Sigmoid colon (tissue), 7 donors: ENCODE results near the gene NRG4. TPM values are rescaled to one million over a fixed set of nuclear protein-coding genes. Genes with fewer than 3 reads are reported as not detected.

ENCODE experiments used
- DNase-seq: peaks from one replicate; pipeline ENCODE4 v3.0.0-alpha.2; 2019
- H3K27ac ChIP-seq, 4 donors: fragments of 200-600 bp; sonication (generic); one replicate each; pipeline ENCODE4 v1.5.1; 2016 to 2019; ENCODE audit warnings: mild to moderate bottlenecking in 1 of 4
- H3K27me3 ChIP-seq, 3 donors: fragments of 200-600 bp; sonication (generic); one replicate each; pipeline ENCODE4 v1.5.1; 2019; ENCODE audit warnings: mild to moderate bottlenecking in 1 of 3
- H3K36me3 ChIP-seq, 4 donors: fragments of 200-600 bp; sonication (generic); one replicate each; pipeline ENCODE4 v1.5.1; 2016 to 2019
- H3K4me1 ChIP-seq, 4 donors: fragments of 200-600 bp; sonication (generic); one replicate each; pipeline ENCODE4 v1.5.1; 2017 to 2019
- H3K4me3 ChIP-seq, 4 donors: fragments of 200-600 bp; sonication (generic); one replicate each; pipeline ENCODE4 v1.5.1; 2017 to 2019; ENCODE audit warnings: mild to moderate bottlenecking in 2 of 4, moderate library complexity in 1 of 4
- H3K9me3 ChIP-seq, 4 donors: fragments of 200-600 bp in 3 of 4; sonication (generic) in 3 of 4; one replicate each; pipeline versions ENCODE4 v1.5.1 to v1.6.1; 2013 to 2019
- CTCF ChIP-seq, 4 experiments: fragments of 450-650 bp in 3 of 4; fragments of 200-600 bp in 1 of 4; IDR thresholded peaks; one replicate each; pipeline ENCODE4 v1.5.1; 2016 to 2019; ENCODE audit warnings: antibody characterized with exemption in 4 of 4, mild to moderate bottlenecking in 3 of 4, moderate library complexity in 2 of 4
- EP300 ChIP-seq, 4 donors: sonication (generic); formaldehyde crosslinking; IDR thresholded peaks; one replicate each; pipeline ENCODE4 v1.6.1; 2017; ENCODE audit warnings: antibody characterized with exemption in 4 of 4
- POLR2A ChIP-seq, 2 donors: fragments of 450-650 bp; IDR thresholded peaks; one replicate each; pipeline ENCODE4 v1.6.1; 2016; ENCODE audit warnings: antibody characterized with exemption in 2 of 2, mild to moderate bottlenecking in 2 of 2, moderate library complexity in 2 of 2
- POLR2AphosphoS5 ChIP-seq, 4 donors: sonication (generic); formaldehyde crosslinking; IDR thresholded peaks; one replicate each; pipeline ENCODE4 v1.6.1; 2017; ENCODE audit warnings: antibody characterized with exemption in 4 of 4
- WGBS, 2 donors: extraction: QIAGEN DNeasy Blood & Tissue Kit; methylation state at CpG; one replicate each; pipeline ENCODE4 v1.1.7; 2013; 5-methylcytosine and 5-hydroxymethylcytosine counted together
- intact Hi-C: fragments of 100-400 bp; cut with DNase I; formaldehyde crosslinking; loops from one replicate; pipeline ENCODE4 v1.15.1; 2023
- polyA plus RNA-seq, 3 donors: library from polyadenylated mRNA; stranded (reverse); fragments of 200-250 nt; gene quantifications; one replicate each; pipeline ENCODE4 v1.2.3, GENCODE V29; 2013
- total RNA-seq, 4 donors: library from RNA; depleted of rRNA; stranded (reverse); fragments of >200 nt; gene quantifications; one replicate each; pipeline ENCODE4 v1.1.0, GENCODE V29; 2016
- donor health status: healthy with polysubstance abuse.
- donor health status: Bipolar disorder and iron deficiency.
- donor health status: healthy.

NRG4 gene
- total and polyA plus RNA-seq, 7 donors = 0.76 to 3.9 (median 3.0) TPM; not detected in 4

- H3K27ac ChIP-seq = no peak overlapping the region
- intact Hi-C loops = no loop called here
- H3K4me3 ChIP-seq = no peak overlapping the region
- no peaks in the 10 kb centered on the region for H3K36me3 ChIP-seq
- H3K4me1 ChIP-seq = no peaks in the 10 kb centered on the region
- H3K9me3 ChIP-seq = no peaks in the 10 kb centered on the region
- no peak for DNase-seq
- 77 to 92% methylated on average over 1 of the region's 1 CpG for WGBS, 2 donors
- H3K27me3 ChIP-seq = peaks cover 0 to 4% (median 0%) of the 10 kb centered on the region in 3 donors
- no peak for TF ChIP-seq POLR2A (IDR thresholded peaks at IDR 0.05)
- no peak for TF ChIP-seq EP300 (IDR thresholded peaks at IDR 0.05)
- TF ChIP-seq CTCF (IDR thresholded peaks at IDR 0.05) = no peak
- TF ChIP-seq POLR2AphosphoS5 (IDR thresholded peaks at IDR 0.05) = no peak
Measured at GRCh38 chr15:75961331-75961730, 50.9 kb downstream of the NRG4 start.

- H3K27ac ChIP-seq = no peak overlapping the region
- 89% methylated on average over 1 of the region's 1 CpG for WGBS, 2 donors
- intact Hi-C loops = no loop called here
Measured at GRCh38 chr15:75955720-75956119, 56.5 kb downstream of the NRG4 start.

GRCh38 chr15:75952525-75952924 lies 59.7 kb downstream of the NRG4 start:
- intact Hi-C loops = no loop called here
- H3K27me3 ChIP-seq = peaks cover 0 to 4% (median 0%) of the 10 kb centered on the region in 3 donors
- DNase-seq = no peak

More at GRCh38 chr15:75955720-75956119, 56.5 kb downstream of the NRG4 start:
- H3K9me3 ChIP-seq = no peaks in the 10 kb centered on the region
- no peak overlapping the region for H3K4me3 ChIP-seq
- DNase-seq = no peak
- H3K27me3 ChIP-seq = peaks cover 0 to 4% (median 0%) of the 10 kb centered on the region in 3 donors
- no peaks in the 10 kb centered on the region for H3K4me1 ChIP-seq
- TF ChIP-seq EP300 (IDR thresholded peaks at IDR 0.05) = no peak
- TF ChIP-seq POLR2AphosphoS5 (IDR thresholded peaks at IDR 0.05) = no peak
- no peak for TF ChIP-seq CTCF (IDR thresholded peaks at IDR 0.05)
- no peak for TF ChIP-seq POLR2A (IDR thresholded peaks at IDR 0.05)
- no peaks in the 10 kb centered on the region for H3K36me3 ChIP-seq

GRCh38 chr15:75948761-75949296 lies 63.4 kb downstream of the NRG4 start:
- 82 to 83% methylated on average over 8 of the region's 8 CpGs for WGBS, 2 donors
- no peak for DNase-seq

More at GRCh38 chr15:75952525-75952924, 59.7 kb downstream of the NRG4 start:
- no peaks in the 10 kb centered on the region for H3K4me1 ChIP-seq
- 89% methylated on average over 4 of the region's 4 CpGs for WGBS, 2 donors
- TF ChIP-seq CTCF (IDR thresholded peaks at IDR 0.05) (no peak), EP300 (IDR thresholded peaks at IDR 0.05) (no peak), POLR2AphosphoS5 (IDR thresholded peaks at IDR 0.05) (no peak), POLR2A (IDR thresholded peaks at IDR 0.05) (no peak)
- no peak overlapping the region for H3K4me3 ChIP-seq
- no peaks in the 10 kb centered on the region for H3K36me3 ChIP-seq
- no peaks in the 10 kb centered on the region for H3K9me3 ChIP-seq
- H3K27ac ChIP-seq = no peak overlapping the region

More at GRCh38 chr15:75948761-75949296, 63.4 kb downstream of the NRG4 start:
- Histone ChIP-seq H3K9me3 (no peaks in the 10 kb centered on the region), H3K36me3 (no peaks in the 10 kb centered on the region), H3K27me3 (peaks cover 0 to 4% (median 0%) of the 10 kb centered on the region in 3 donors), H3K4me3 (no peak overlapping the region), H3K4me1 (no peaks in the 10 kb centered on the region), H3K27ac (no peak overlapping the region)
- intact Hi-C loops = no loop called here
- TF ChIP-seq POLR2A (IDR thresholded peaks at IDR 0.05) (no peak), CTCF (IDR thresholded peaks at IDR 0.05) (no peak), POLR2AphosphoS5 (IDR thresholded peaks at IDR 0.05) (no peak), EP300 (IDR thresholded peaks at IDR 0.05) (no peak)
